22Rv1 (cell line): ENCODE data around the gene PIGO.

Source experiments
- H3K27ac ChIP-seq: fragments of 450-650 bp; 2 replicates; pipeline ENCODE4 v1.5.1; 2017
- ZFX ChIP-seq: fragments of 450-650 bp; IDR thresholded peaks from 2 replicates; pipeline ENCODE4 v1.6.1; 2017; ENCODE audit warnings: antibody characterized with exemption, borderline replicate concordance
- TF ChIP-seq, protein P1 (sequence below): fragments of 450-650 bp; IDR thresholded peaks from 2 replicates; pipeline ENCODE4 v1.5.1; 2017; ENCODE audit warnings: mild to moderate bottlenecking

Gene PIGO

DNA sequence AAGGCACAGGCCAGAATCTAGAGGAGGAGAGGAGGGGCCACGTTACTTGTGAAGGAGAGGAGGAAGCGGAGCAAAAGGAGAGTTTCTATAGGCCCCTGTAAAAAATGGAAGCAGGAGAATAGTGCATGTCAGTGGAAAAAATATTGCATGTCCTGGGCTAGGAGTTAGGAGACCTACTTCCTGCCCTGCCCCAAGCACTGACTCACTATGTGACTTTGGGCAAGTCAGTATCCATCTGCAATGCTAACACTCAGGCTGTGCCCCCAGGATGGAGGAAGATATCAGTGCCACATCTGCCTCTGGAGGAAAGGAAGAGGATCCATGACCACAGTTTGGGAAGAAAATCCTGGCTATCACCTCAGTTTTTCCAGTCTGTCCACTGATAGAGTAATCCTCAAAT lies 7.0 kb downstream of the PIGO start:
- TF ChIP-seq, protein P1, sequence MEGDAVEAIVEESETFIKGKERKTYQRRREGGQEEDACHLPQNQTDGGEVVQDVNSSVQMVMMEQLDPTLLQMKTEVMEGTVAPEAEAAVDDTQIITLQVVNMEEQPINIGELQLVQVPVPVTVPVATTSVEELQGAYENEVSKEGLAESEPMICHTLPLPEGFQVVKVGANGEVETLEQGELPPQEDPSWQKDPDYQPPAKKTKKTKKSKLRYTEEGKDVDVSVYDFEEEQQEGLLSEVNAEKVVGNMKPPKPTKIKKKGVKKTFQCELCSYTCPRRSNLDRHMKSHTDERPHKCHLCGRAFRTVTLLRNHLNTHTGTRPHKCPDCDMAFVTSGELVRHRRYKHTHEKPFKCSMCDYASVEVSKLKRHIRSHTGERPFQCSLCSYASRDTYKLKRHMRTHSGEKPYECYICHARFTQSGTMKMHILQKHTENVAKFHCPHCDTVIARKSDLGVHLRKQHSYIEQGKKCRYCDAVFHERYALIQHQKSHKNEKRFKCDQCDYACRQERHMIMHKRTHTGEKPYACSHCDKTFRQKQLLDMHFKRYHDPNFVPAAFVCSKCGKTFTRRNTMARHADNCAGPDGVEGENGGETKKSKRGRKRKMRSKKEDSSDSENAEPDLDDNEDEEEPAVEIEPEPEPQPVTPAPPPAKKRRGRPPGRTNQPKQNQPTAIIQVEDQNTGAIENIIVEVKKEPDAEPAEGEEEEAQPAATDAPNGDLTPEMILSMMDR, result no peak
- no peak for TF ChIP-seq ZFX
- no peak overlapping the region for H3K27ac ChIP-seq

DNA sequence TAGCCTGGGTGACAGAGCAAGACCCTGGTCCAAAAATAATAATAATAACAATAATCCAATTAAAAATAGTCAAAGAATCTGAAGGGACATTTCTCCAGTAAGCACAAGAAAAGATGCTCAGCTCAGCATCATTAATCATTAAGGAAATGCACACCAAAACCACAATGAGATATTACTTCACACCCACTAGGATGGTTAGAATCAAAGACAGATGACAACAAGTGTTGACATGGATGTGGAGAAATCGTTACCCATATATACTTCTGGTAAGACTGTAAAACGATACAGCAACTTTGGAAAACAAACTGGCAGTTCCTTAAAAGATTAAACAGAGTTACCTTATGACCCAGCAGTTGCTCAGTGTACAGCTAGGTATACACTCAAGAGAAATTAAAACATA lies 11.3 kb downstream of the PIGO start:
- no peak overlapping the region for H3K27ac ChIP-seq
- TF ChIP-seq ZFX, result no peak
- TF ChIP-seq, protein P1, result no peak

DNA sequence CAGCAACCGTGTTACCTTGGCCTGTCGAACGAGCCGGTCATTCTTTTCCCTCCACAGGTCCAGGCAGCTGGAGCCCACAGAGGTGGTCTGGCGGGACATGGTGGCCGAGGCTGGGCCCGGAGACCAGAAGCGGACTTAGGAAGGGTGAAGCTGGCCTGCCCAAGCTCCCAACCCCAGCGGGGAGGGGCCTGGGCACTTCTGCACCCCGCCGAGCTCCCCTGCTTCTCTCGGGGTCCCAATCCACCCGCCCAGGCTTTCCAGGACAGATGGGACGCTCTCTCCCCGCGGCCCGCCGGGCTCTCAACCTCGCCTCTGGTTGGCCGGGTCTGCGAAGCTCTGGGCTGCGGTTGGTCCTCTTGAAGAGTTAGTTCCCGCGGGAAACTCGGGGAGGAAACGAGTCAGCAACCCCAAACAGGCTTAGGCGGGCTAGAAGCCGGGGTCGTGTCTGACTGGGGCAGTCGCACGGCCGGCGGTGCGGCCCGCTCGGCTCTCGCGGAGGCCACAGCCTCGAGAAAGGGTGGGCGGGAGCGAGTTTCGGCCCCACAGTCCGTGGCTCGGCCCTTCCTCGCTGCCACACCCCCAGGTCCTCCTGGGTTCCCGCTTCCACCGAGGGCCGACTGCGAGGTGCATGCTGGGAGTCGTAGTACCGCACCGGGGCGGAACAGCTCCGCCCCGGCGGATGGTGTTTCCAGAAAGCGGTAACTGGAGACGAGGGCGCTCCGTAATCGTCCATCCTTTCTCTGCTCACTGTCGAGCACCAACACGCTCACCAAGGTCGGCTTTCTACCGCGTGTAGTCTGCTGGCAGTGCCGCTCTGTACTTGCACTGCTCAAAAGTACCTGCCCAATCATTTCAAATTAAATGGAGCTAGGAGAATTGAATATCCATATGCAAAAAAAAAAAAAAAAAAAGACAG lies 16.7 kb downstream of the PIGO start, which contains the start of gene FANCG:
TSS of gene FANCG (minus strand) at position 517 of the 916 bp plus-strand sequence. CDS start at position 99, 418 bp downstream.
- TF ChIP-seq ZFX, result no peak
- TF ChIP-seq, protein P1, result no peak
- peak within 1 kb of the TSS; percentile 95 for H3K27ac ChIP-seq

DNA sequence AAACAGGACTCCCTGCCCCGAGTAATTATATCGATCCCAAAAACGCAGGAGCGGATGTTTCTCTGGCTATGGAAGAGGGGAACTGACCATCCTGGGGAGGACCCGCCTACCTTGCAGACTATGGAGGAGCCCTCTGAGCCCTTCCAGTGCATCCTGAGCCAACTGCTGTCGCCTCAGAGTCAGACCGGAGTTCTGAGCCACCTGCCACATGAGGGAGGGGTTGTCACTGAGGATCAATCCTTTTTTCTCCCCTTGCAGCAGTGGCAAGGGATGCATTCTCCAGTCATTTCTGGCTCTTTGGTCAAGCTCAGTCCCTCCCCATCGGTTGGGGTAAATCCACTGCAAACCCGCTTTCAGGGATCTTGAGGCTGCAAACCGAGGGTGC lies 17.4 kb downstream of the PIGO start:
- TF ChIP-seq, protein P1, result no peak
- TF ChIP-seq ZFX, result no peak
- H3K27ac ChIP-seq, result peak overlapping the region; percentile 95

DNA sequence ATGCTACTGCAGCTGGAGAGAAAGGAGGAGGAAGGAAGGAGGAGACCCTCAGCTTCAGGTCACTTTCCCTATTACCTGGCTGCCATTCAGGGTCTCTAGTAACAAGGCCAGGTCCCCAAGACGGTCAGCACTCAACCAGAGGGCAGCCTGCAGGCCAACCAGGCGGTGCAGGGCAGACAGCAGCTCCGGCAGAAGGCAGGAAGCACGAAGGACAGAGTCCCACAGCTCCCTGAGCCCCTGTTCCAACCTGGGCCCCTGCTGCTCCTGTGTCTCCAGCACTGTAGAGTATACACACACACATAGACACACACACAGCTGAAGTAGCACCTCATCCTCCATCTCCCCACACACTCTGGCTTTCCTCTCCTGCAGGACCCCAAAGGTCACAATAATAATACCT lies 18.3 kb downstream of the PIGO start:
- TF ChIP-seq ZFX, result no peak
- TF ChIP-seq, protein P1, result no peak
- H3K27ac ChIP-seq, result peak overlapping the region; percentile 95; the same call in 1 of the 2 replicates

DNA sequence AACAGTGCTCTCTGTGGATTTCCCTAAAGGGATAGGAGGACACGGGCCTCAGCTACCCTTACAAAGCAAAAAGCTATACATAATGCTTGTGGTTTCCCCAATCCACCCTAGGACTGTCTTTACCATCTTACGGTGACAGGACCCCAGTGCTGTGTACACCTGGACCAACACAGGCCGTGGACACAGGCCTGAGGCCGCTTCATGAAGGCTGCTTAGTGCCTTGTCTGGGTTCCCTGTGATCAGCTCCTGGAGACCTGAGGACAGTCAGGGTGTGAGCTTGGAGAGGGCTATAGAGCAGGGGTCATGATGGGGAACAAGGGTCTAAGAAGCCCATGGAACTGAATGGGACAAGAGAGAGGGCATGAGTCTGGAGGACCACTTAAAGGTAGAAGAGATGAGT lies 19.5 kb downstream of the PIGO start:
- no peak overlapping the region for H3K27ac ChIP-seq
- TF ChIP-seq ZFX, result no peak
- TF ChIP-seq, protein P1, result no peak

DNA sequence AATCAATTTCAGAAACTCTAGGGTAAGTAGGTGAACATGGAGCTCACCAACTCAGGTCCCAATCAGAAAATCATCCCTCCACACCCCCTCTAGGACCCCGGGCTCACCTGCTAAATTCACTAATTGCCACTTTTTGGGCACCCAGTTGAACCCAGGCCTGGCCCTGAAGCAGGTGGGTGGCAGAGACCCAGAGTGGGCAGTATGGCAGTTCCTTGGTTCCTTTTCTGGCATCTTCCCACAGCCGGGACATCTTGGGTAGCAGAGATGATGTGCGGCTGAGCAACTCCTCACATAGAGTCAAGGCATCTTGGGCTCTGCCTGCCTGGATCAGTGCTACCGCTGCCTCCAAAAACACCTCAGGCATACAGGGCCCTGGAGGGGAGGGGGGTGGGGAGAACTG lies 21.0 kb downstream of the PIGO start:
- TF ChIP-seq, protein P1, result no peak
- TF ChIP-seq ZFX, result no peak
- no peak overlapping the region for H3K27ac ChIP-seq
